ENCODE results near the gene SLC1A5. TPM values are rescaled to one million over a fixed set of nuclear protein-coding genes. Genes with fewer than 3 reads are reported as not detected.

SLC1A5 gene
- total and polyA plus RNA-seq, 2 donors (not counting 3 experiments of a cell fraction or from before 2014, with no cell fraction given), result 114 TPM

DNA sequence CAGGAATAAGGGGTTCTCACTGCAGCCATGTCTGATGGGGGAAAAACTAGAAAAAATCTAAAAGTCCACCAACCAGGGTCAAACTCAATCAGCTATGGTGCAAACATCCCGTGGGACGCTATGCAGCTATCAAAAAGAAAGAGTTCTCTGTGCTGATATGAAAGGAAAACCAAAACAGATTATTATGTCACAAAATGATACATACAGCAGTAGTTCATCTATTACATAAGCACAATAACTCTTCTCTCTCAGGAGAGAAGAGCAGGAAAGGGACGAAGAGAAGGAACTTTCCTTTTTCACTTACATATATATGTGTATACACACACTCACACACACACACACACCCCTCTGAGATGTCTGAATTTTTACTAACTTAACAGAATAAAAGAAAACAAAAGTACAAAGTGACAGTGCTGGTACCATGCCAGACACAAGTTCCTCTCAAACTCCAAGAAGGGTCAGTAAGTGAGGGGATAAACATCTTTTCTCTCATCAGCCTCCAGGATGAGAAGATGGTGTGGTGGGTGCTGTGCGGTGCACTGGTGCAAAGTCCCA is 45.4 kb downstream of the SLC1A5 start:
- POLR2A ChIA-PET, result no interaction called here
- dilution Hi-C loops (cut with MboI; ENCODE audit: extremely low pct_ligation_motif_present, low sequenced_read_pairs), result no loop called here
- no TSS peak for BruUV-seq (replicated peaks)
- peaks cover 0 to 8% of the 10 kb centered on the region in 2 experiments for H3K36me3 ChIP-seq (ENCODE audit: control insufficient read depth in 2 of 2, extremely low read depth in 1 of 2, insufficient read depth in 2 of 2, low read length in 2 of 2)
- peaks cover 13% of the 10 kb centered on the region for H3K4me1 ChIP-seq (ENCODE audit: control insufficient read depth, extremely low read depth, insufficient read depth, low read length)
- no peak for FAIRE-seq
- no peak overlapping the region for H3K9ac ChIP-seq (replicated peaks; ENCODE audit: extremely low read depth, insufficient read depth, low read length)
- intact Hi-C loops (cut with micrococcal nuclease), result no loop called here
- CTCF ChIA-PET, result interaction anchor here (0.7 to 2.1 kb wide), 5 partner anchors 10 to 24 kb away, joined by 3 to 12 read pairs (median 3); no protein-coding TSS in a partner anchor
- no peak overlapping the region for H3K4me3 ChIP-seq (replicated peaks in 1 of 3; ENCODE audit: insufficient read depth in 1 of 3, low read depth in 1 of 3, low read length in 3 of 3)
- H3K9me1 ChIP-seq (replicated peaks; ENCODE audit: control insufficient read depth, extremely low read depth, insufficient read depth, low read length), result no peaks in the 10 kb centered on the region
- H4K20me1 ChIP-seq (replicated peaks; ENCODE audit: control insufficient read depth, extremely low read depth, insufficient read depth, low read length), result peaks cover 4% of the 10 kb centered on the region
- no peak for DNase-seq (ENCODE audit: low read depth, low spot score)
- no peaks in the 10 kb centered on the region for H3K9me3 ChIP-seq (replicated peaks; ENCODE audit: control insufficient read depth, insufficient read depth, low read length)
- H3K27me3 ChIP-seq (ENCODE audit: control insufficient read depth in 2 of 2, insufficient read depth in 2 of 2, low read length in 2 of 2), result no peaks in the 10 kb centered on the region
- TF ChIP-seq JUN (IDR thresholded peaks at IDR 0.05; ENCODE audit: borderline replicate concordance, insufficient read depth, insufficient read length, low read depth) (no peak), EZH2 (IDR thresholded peaks at IDR 0.05; ENCODE audit: borderline replicate concordance, low read depth, low read length, severe bottlenecking) (no peak), POLR2A (IDR thresholded peaks at IDR 0.05; ENCODE audit: low read depth, low read length) (no peak), GATA2 (IDR thresholded peaks at IDR 0.05; ENCODE audit: insufficient read depth, insufficient read length, low read depth, low read length) (no peak), MYC (IDR thresholded peaks at IDR 0.05; ENCODE audit: low read depth, low read length) (no peak), MAX (IDR thresholded peaks at IDR 0.05; ENCODE audit: insufficient read depth, insufficient read length) (no peak), POLR2AphosphoS5 (IDR thresholded peaks at IDR 0.05; ENCODE audit: insufficient read depth, low read depth, low read length) (no peak), FOS (IDR thresholded peaks at IDR 0.05; ENCODE audit: borderline replicate concordance, insufficient read depth, low read length) (no peak)
- TF ChIP-seq, protein P1, sequence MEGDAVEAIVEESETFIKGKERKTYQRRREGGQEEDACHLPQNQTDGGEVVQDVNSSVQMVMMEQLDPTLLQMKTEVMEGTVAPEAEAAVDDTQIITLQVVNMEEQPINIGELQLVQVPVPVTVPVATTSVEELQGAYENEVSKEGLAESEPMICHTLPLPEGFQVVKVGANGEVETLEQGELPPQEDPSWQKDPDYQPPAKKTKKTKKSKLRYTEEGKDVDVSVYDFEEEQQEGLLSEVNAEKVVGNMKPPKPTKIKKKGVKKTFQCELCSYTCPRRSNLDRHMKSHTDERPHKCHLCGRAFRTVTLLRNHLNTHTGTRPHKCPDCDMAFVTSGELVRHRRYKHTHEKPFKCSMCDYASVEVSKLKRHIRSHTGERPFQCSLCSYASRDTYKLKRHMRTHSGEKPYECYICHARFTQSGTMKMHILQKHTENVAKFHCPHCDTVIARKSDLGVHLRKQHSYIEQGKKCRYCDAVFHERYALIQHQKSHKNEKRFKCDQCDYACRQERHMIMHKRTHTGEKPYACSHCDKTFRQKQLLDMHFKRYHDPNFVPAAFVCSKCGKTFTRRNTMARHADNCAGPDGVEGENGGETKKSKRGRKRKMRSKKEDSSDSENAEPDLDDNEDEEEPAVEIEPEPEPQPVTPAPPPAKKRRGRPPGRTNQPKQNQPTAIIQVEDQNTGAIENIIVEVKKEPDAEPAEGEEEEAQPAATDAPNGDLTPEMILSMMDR (IDR thresholded peaks at IDR 0.05; ENCODE audit: extremely low read depth in 1 of 2, insufficient read depth in 1 of 2, low read depth in 1 of 2, low read length in 2 of 2), result no peak
- H3K4me2 ChIP-seq (ENCODE audit: insufficient read depth, low read length), result no peak overlapping the region
- H3K27ac ChIP-seq (ENCODE audit: insufficient read depth, low read depth, low read length), result no peak overlapping the region
- peaks cover 83% of the 10 kb centered on the region for H3K79me2 ChIP-seq (ENCODE audit: control insufficient read depth, insufficient read depth, low read length)
- no peak overlapping the region for H2AFZ ChIP-seq (ENCODE audit: low read depth, low read length)

All from endothelial cell of umbilical vein (primary cell).